NCI-H2196 (cell line): Measurements from ENCODE around the gene SMAD7.
"Not testable (repeated sequence)": the region's sequence is repeated elsewhere in the genome, so short reads cannot be mapped to it uniquely, and the experiment has no call there.

Source experiments
- DNase-seq: peaks from one replicate; lab custom pipeline; 2025; ENCODE audit not compliant: unreplicated experiment; lab: John Stamatoyannopoulos, UW

Gene SMAD7

GRCh38 chr18:48882379-48882778, 68.4 kb downstream of the SMAD7 start:
- no peak for DNase-seq

GRCh38 chr18:48880931-48881330, 69.8 kb downstream of the SMAD7 start:
- DNase-seq: no peak

GRCh38 chr18:48879008-48879431, 71.7 kb downstream of the SMAD7 start:
- no peak for DNase-seq

GRCh38 chr18:48878471-48878870, 72.3 kb downstream of the SMAD7 start:
- no peak for DNase-seq

GRCh38 chr18:48877941-48878340, 72.8 kb downstream of the SMAD7 start:
- no peak for DNase-seq

GRCh38 chr18:48876590-48876989, 74.2 kb downstream of the SMAD7 start:
- DNase-seq: no peak

- DNase-seq: no peak
These were observed 74.7 kb downstream of the SMAD7 start for GRCh38 chr18:48875942-48876511.

- DNase-seq: no peak
These were observed 75.3 kb downstream of the SMAD7 start for GRCh38 chr18:48875314-48875941.

GRCh38 chr18:48874701-48875162, 76.0 kb downstream of the SMAD7 start:
- DNase-seq: no peak

GRCh38 chr18:48874233-48874632, 76.5 kb downstream of the SMAD7 start:
- no peak for DNase-seq

- DNase-seq: no peak
These were observed 78.3 kb downstream of the SMAD7 start for GRCh38 chr18:48872234-48873145.

GRCh38 chr18:48871391-48872166, 79.2 kb downstream of the SMAD7 start:
- DNase-seq: no peak

- DNase-seq: not testable (repeated sequence)
These were observed 79.8 kb downstream of the SMAD7 start for GRCh38 chr18:48870926-48871325.
